Measurements from ENCODE around the gene DAPK1.
A peak's percentile ranks its signal among the peaks of the same experiment; 100 is the strongest.

DAPK1 gene

GRCh38 chr9:87711857-87712800 lies 214.5 kb downstream of the DAPK1 start:
- DNase-seq (ENCODE audit: low read depth in 3 of 3): no peak

- DNase-seq (ENCODE audit: low read depth in 3 of 3): no peak
Observed at GRCh38 chr9:87712801-87713277, 215.2 kb downstream of the DAPK1 start.

GRCh38 chr9:87713278-87713987 lies 215.8 kb downstream of the DAPK1 start:
- peak in 2 of 3 experiments; percentile 14 to 57 for DNase-seq (ENCODE audit: low read depth in 3 of 3)

- no peak for DNase-seq (ENCODE audit: low read depth in 3 of 3)
Observed at GRCh38 chr9:87713988-87714330, 216.3 kb downstream of the DAPK1 start.

DNA sequence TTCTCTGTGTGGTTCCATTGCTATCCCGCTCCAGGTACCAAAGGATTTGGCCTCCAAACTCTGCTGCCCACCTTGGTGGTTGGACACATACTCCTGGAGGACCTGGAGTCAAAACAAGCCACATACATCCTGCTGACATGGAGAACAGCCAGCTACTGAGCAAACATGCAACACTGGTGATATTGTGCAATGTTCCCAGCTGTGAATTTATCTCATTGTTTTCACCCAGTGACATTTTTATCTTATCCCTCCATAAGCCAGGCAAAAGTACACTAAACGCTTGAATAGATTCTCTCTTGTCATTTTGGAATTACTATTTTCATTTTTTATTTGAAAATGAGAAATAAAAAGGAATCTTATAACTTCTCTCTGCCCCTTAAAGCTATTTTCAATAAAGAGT lies 217.2 kb downstream of the DAPK1 start:
- no peak for DNase-seq (ENCODE audit: low read depth in 3 of 3)

GRCh38 chr9:87716141-87716540 lies 218.5 kb downstream of the DAPK1 start:
- DNase-seq (ENCODE audit: low read depth in 3 of 3): no peak

GRCh38 chr9:87717456-87717855 lies 219.8 kb downstream of the DAPK1 start:
- no peak for DNase-seq (ENCODE audit: low read depth in 3 of 3)

GRCh38 chr9:87718231-87718630 lies 220.6 kb downstream of the DAPK1 start:
- no peak for DNase-seq (ENCODE audit: low read depth in 3 of 3)

- no peak for DNase-seq (ENCODE audit: low read depth in 3 of 3)
Observed at GRCh38 chr9:87718852-87719612, 221.4 kb downstream of the DAPK1 start.

GRCh38 chr9:87720173-87720572 lies 222.5 kb downstream of the DAPK1 start:
- no peak for DNase-seq (ENCODE audit: low read depth in 3 of 3)

DNA sequence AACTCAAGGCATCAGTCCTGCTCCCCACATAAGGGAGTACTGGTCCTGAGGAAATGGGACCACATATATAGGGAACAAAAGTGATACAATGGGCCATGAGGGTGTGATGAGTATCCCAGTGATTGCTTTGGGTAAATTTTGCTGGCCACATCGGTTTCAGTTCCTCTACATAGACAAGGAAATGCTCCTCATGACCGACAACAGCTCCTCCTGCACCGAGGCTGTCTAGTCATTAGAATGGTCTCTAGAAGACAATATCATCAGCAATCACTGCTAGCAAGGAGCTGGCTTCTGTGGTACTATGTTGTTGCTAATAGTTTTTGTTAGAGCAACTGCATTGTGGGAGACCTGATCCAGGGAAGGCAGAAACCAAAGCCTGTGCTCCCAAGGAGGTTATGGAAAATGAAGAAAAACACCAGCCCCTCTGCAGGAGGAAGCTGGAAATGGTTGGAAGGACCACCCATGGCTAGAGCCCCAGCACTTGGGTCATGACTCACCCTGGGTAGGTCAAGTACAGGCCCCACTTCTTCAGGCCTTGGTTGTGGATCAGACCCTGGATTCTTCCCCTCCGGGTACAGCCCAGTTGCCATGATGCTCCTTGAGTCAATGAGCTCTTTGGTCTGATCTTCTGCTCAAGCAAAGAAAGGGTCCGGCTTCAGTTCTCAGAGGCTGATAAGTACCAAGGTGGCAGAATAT lies 224.9 kb downstream of the DAPK1 start:
- no peak for DNase-seq (ENCODE audit: low read depth in 3 of 3)

DNA sequence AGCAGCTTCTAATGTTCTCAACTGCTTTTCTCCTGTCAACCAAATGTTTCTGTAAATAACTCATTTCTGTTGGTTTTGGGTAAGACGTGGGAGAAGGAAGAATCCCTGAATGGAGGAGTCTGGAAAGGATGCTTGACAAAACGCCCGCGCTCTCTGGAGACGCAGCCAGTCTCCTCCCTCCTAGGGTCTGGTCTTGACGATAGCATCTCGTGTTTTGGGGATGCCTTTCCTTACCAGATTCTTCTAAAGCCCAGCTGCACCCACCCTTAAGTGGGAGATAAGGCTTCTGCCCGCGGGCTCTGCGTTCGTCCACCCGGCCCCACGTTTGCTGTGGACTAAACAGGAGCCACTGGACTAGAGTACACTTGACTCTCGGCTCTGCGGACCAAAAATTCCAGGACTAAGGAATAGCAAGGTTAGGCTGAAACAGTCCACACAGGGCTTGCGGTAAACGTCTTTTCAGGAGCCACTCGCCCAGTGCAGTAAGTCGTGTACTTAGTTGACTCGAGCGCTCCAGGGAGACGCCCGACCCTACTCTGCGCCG lies 227.8 kb downstream of the DAPK1 start:
- DNase-seq (ENCODE audit: low read depth in 3 of 3): no peak

DNA sequence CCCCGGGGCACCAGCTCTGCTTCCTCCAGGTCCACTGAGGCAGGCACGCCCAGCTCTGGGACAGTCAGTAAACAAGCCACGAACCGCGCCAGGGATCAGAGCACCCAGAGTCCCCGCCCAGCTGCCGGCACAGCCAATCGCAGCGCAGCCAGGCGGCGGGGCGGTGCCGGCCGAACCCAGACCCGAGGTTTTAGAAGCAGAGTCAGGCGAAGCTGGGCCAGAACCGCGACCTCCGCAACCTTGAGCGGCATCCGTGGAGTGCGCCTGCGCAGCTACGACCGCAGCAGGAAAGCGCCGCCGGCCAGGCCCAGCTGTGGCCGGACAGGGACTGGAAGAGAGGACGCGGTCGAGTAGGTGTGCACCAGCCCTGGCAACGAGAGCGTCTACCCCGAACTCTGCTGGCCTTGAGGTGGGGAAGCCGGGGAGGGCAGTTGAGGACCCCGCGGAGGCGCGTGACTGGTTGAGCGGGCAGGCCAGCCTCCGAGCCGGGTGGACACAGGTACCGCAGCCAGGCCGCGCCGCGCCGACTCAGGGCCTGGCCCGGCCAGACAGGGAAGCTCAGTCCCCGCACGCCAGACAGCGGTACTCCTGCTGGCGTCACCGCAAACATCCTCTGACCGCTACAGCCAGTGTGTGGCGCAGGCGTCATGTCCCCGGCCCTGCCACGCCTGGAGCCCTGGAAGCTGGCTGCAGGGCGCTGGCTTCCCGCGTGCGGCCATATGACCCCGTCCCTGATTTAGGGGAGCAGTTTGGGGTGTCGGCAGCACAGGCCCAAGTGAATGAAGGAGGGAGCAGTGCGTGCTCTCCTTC lies 228.4 kb downstream of the DAPK1 start, which contains the start of gene CTSL:
TSS of gene CTSL (plus strand) at position 220 of the 810 bp plus-strand sequence. CDS start 1,485 bp downstream, outside the sequence.
- peak; percentile 9 to 64 (median 45) for DNase-seq (ENCODE audit: low read depth in 3 of 3)

GRCh38 chr9:87729246-87729645 lies 231.6 kb downstream of the DAPK1 start:
- no peak for DNase-seq (ENCODE audit: low read depth in 3 of 3)

- no peak for DNase-seq (ENCODE audit: low read depth in 3 of 3)
Observed at GRCh38 chr9:87731321-87731720, 233.7 kb downstream of the DAPK1 start.

- DNase-seq (ENCODE audit: low read depth in 3 of 3): no peak
Observed at GRCh38 chr9:87732344-87732743, 234.7 kb downstream of the DAPK1 start.

- no peak for DNase-seq (ENCODE audit: low read depth in 3 of 3)
Observed at GRCh38 chr9:87732756-87733155, 235.1 kb downstream of the DAPK1 start.

DNA sequence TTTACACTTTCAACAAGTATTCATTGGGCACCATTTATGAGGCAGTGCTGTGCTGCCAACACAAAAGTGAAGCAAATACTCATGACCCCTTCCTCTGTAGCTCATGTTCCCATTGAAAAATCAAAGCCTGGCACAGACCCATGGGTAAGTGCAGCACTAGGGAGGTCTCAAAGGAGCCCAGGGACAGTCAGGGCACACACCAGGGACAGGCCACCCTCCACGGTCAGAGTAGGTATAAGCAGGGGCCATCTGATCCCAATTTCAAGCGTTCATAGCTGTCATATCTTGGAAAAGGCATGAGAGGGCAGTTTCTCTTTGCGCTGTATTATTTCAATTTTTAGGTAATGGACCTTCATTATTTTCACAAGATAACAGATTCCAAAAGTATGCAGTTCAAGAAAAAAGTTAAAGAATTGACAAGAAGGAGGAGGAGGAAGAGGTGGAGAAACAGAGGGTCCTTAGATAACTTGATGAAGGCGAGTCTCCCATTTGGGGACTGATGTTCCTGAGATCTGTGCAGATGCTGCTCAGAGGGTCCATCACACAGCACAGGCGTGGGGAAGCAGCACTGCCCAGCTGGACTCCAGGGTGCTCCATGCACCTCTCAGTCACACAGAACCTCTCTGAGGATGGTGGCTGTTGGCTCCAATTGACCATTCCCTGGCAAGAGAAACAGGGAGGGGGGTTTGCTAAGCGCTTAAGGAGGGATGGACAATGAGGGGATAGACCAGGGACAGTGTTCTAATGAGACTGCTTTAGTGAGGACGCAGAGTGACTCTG lies 235.8 kb downstream of the DAPK1 start:
- DNase-seq (ENCODE audit: low read depth in 3 of 3): no peak

DNA sequence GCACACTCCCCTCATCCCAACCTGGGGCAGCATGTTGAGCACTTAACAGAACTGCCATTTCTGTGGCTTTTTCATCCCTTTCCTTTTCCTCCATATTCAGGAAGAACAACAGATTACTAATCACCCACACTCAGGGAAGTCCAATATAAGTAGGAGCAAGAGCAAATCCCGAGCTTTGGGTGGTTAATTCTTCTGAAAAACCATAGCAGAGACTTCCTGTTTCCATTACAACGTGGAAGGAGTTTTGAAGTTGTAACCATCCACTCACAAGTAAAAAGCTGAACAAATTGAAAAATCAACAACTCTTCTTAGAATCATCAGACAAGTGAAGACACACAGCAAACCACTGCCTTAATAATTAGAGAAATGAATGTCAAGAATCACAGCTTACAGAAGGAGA lies 236.4 kb downstream of the DAPK1 start:
- no peak for DNase-seq (ENCODE audit: low read depth in 3 of 3)
